Transverse colon (tissue), 4 donors: ENCODE results near the gene CHAT. TPM values are rescaled to one million over a fixed set of nuclear protein-coding genes. Genes with fewer than 3 reads are reported as not detected.

Experiments
- DNase-seq: peaks from one replicate; pipeline ENCODE4 v3.0.0-alpha.2; 2019
- H3K27ac ChIP-seq, 4 donors: fragments of 200-600 bp; sonication (generic); 2 replicates each; pipeline ENCODE4 v1.5.1; 2016 to 2018; ENCODE audit warnings: inconsistent platforms in 4 of 4
- H3K27me3 ChIP-seq: fragments of 200-600 bp; sonication (generic); 2 replicates; pipeline ENCODE4 v1.5.1; 2017; ENCODE audit warnings: inconsistent platforms
- H3K36me3 ChIP-seq, 4 donors: fragments of 200-600 bp; sonication (generic); 2 replicates each; pipeline ENCODE4 v1.5.1; 2017 to 2019; ENCODE audit warnings: inconsistent platforms in 4 of 4
- H3K4me1 ChIP-seq, 4 donors: fragments of 200-600 bp; sonication (generic); 2 replicates each; pipeline ENCODE4 v1.5.1; 2017 to 2020; ENCODE audit warnings: inconsistent platforms in 4 of 4
- H3K4me3 ChIP-seq, 4 donors: fragments of 200-600 bp; sonication (generic); 1 replicate in 1 of 4; 2 replicates in 3 of 4; pipeline versions ENCODE4 v1.5.1 to v1.6.1; 2017 to 2019; ENCODE audit warnings: inconsistent platforms in 4 of 4
- H3K9me3 ChIP-seq, 2 donors: fragments of 200-600 bp; sonication (generic); 2 replicates each; pipeline ENCODE4 v1.5.1; 2017 to 2019; ENCODE audit warnings: inconsistent platforms in 2 of 2
- EP300 ChIP-seq: sonication (generic); formaldehyde crosslinking; IDR thresholded peaks from one replicate; pipeline ENCODE4 v1.6.1; 2017; ENCODE audit warnings: antibody characterized with exemption, low read depth
- POLR2A ChIP-seq: fragments of 450-650 bp; IDR thresholded peaks from one replicate; pipeline ENCODE4 v1.6.1; 2016; ENCODE audit warnings: antibody characterized with exemption, mild to moderate bottlenecking, moderate library complexity
- POLR2AphosphoS5 ChIP-seq, 3 donors: sonication (generic); formaldehyde crosslinking; IDR thresholded peaks; one replicate each; pipeline ENCODE4 v1.6.1; 2016; ENCODE audit warnings: antibody characterized with exemption in 3 of 3
- WGBS, 2 donors: methylation state at CpG; one replicate each; pipeline ENCODE4 v1.1.5; 2018; ENCODE audit warnings: low coverage in 1 of 2; 5-methylcytosine and 5-hydroxymethylcytosine counted together
- in situ Hi-C, 4 donors: fragments of 200-750 bp; cut with MboI; loops; one replicate each; pipeline versions ENCODE4 v1.15.0 to v1.15.1; 2017; ENCODE audit warnings: low sequenced_read_pairs in 3 of 4, low pct_ligation_motif_present in 1 of 4, low pct_unique_long_range_greater_than_20kb in 1 of 4
- intact Hi-C: fragments of 100-400 bp; cut with DNase I; formaldehyde crosslinking; loops from one replicate; pipeline ENCODE4 v1.15.1; 2023; ENCODE audit warnings: low total_unique reads
- total RNA-seq, 4 donors: library from RNA; depleted of rRNA; stranded (reverse); fragments of >200 nt; gene quantifications; one replicate each; pipeline ENCODE4 v1.1.0, GENCODE V29; 2016
- TF ChIP-seq, protein P1 (sequence below), 5 experiments: fragments of 200-600 bp in 3 of 5; fragments of 450-650 bp in 2 of 5; sonication (generic) in 3 of 5; IDR thresholded peaks; 1 replicate in 2 of 5; 2 replicates in 3 of 5; pipeline ENCODE4 v1.5.1; 2016 to 2017; ENCODE audit warnings: antibody characterized with exemption in 5 of 5, inconsistent platforms in 3 of 5, mild to moderate bottlenecking in 2 of 5, moderate library complexity in 1 of 5

Gene CHAT
- total RNA-seq, 4 donors from 2014 or later, result 1.1 to 3.8 TPM; not detected in 2

GRCh38 chr10:49628599-49628998 is 14.8 kb downstream of the CHAT start:
- H3K9me3 ChIP-seq, result no peaks in the 10 kb centered on the region
- DNase-seq, result no peak
- H3K4me3 ChIP-seq, result no peak overlapping the region
- in situ Hi-C loops, result no loop called here
- TF ChIP-seq, protein P1, sequence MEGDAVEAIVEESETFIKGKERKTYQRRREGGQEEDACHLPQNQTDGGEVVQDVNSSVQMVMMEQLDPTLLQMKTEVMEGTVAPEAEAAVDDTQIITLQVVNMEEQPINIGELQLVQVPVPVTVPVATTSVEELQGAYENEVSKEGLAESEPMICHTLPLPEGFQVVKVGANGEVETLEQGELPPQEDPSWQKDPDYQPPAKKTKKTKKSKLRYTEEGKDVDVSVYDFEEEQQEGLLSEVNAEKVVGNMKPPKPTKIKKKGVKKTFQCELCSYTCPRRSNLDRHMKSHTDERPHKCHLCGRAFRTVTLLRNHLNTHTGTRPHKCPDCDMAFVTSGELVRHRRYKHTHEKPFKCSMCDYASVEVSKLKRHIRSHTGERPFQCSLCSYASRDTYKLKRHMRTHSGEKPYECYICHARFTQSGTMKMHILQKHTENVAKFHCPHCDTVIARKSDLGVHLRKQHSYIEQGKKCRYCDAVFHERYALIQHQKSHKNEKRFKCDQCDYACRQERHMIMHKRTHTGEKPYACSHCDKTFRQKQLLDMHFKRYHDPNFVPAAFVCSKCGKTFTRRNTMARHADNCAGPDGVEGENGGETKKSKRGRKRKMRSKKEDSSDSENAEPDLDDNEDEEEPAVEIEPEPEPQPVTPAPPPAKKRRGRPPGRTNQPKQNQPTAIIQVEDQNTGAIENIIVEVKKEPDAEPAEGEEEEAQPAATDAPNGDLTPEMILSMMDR (IDR thresholded peaks at IDR 0.05), result no peak
- TF ChIP-seq EP300 (no peak), POLR2AphosphoS5 (IDR thresholded peaks at IDR 0.05) (no peak), POLR2A (no peak)
- H3K27me3 ChIP-seq, result no peaks in the 10 kb centered on the region
- no peaks in the 10 kb centered on the region for H3K36me3 ChIP-seq
- H3K27ac ChIP-seq, result no peak overlapping the region
- 87 to 88% methylated on average over 4 to 8 of the region's 8 CpGs for WGBS, 2 donors
- no peaks in the 10 kb centered on the region for H3K4me1 ChIP-seq
- intact Hi-C loops, result no loop called here

GRCh38 chr10:49629431-49629881 is 15.6 kb downstream of the CHAT start:
- Histone ChIP-seq H3K27ac (no peak overlapping the region), H3K27me3 (no peaks in the 10 kb centered on the region), H3K36me3 (no peaks in the 10 kb centered on the region), H3K4me3 (no peak overlapping the region), H3K9me3 (no peaks in the 10 kb centered on the region), H3K4me1 (no peaks in the 10 kb centered on the region)
- no peak for DNase-seq
- TF ChIP-seq EP300 (no peak), POLR2A (no peak), POLR2AphosphoS5 (IDR thresholded peaks at IDR 0.05) (no peak)
- TF ChIP-seq, protein P1 (IDR thresholded peaks at IDR 0.05), result no peak
- in situ Hi-C loops, result no loop called here
- intact Hi-C loops, result no loop called here
- WGBS, 2 donors, result 46 to 70% methylated on average over 3 to 9 of the region's 9 CpGs

- H3K36me3 ChIP-seq, result no peaks in the 10 kb centered on the region
- TF ChIP-seq, protein P1 (IDR thresholded peaks at IDR 0.05), result no peak
- TF ChIP-seq EP300 (no peak), POLR2A (no peak), POLR2AphosphoS5 (IDR thresholded peaks at IDR 0.05) (no peak)
- H3K9me3 ChIP-seq, result no peaks in the 10 kb centered on the region
- 92% methylated on average over 6 of the region's 6 CpGs; no CpG with 5 or more reads in 1 of the 2 donors for WGBS, 2 donors
- intact Hi-C loops (no loop called here), in situ Hi-C loops (no loop called here)
- H3K4me3 ChIP-seq, result no peak overlapping the region
- no peak for DNase-seq
- no peak overlapping the region for H3K27ac ChIP-seq
- no peaks in the 10 kb centered on the region for H3K27me3 ChIP-seq
- H3K4me1 ChIP-seq, result no peaks in the 10 kb centered on the region
These were observed 18.1 kb downstream of the CHAT start for GRCh38 chr10:49631975-49632374.

- no peak for DNase-seq
- 20 to 41% methylated on average over 1 to 9 of the region's 12 CpGs for WGBS, 2 donors
These were observed 18.8 kb downstream of the CHAT start for GRCh38 chr10:49632406-49633317.

More at GRCh38 chr10:49632406-49633317, 18.8 kb downstream of the CHAT start:
- TF ChIP-seq POLR2AphosphoS5 (IDR thresholded peaks at IDR 0.05), result no peak
- TF ChIP-seq EP300, result no peak
- no peak for TF ChIP-seq POLR2A
- TF ChIP-seq, protein P1 (IDR thresholded peaks at IDR 0.05), result no peak
- Histone ChIP-seq H3K27ac (no peak overlapping the region), H3K4me1 (no peaks in the 10 kb centered on the region), H3K27me3 (no peaks in the 10 kb centered on the region), H3K36me3 (no peaks in the 10 kb centered on the region), H3K9me3 (no peaks in the 10 kb centered on the region), H3K4me3 (no peak overlapping the region)
- in situ Hi-C loops (no loop called here), intact Hi-C loops (no loop called here)
